Natural killer cell (primary cell): ENCODE results near the gene KCNK2. TPM values are rescaled to one million over a fixed set of nuclear protein-coding genes. Genes with fewer than 3 reads are reported as not detected.
A peak's percentile ranks its signal among the peaks of the same experiment; 100 is the strongest.

Experiments
- ATAC-seq, 3 donors: fragments of 150-1000 bp in 2 of 3; fragments of 200-7000 bp in 1 of 3; cut with Tn5 transposase; 1 replicate in 1 of 3; 2 replicates in 2 of 3; pipeline ENCODE4 v1.10.0; 2021; ENCODE audit warnings: mild to moderate bottlenecking in 2 of 3, moderate library complexity in 2 of 3
- DNase-seq, 2 donors: peaks; one replicate each; pipeline versions ENCODE4 v3.0.0 to v3.0.0-alpha.2; 2013 to 2021; ENCODE audit warnings: mixed read lengths in 1 of 2
- H3K27ac ChIP-seq: one replicate; pipeline ENCODE4 v1.5.1; 2013; ENCODE audit warnings: mild to moderate bottlenecking, low read length
- H3K27me3 ChIP-seq: one replicate; pipeline ENCODE4 v1.6.1; 2013; ENCODE audit warnings: low read length; ENCODE audit not compliant: control insufficient read depth, insufficient read depth
- H3K36me3 ChIP-seq: one replicate; pipeline ENCODE4 v1.6.1; 2013; ENCODE audit warnings: low read length; ENCODE audit not compliant: control insufficient read depth, insufficient read depth
- H3K4me1 ChIP-seq: one replicate; pipeline ENCODE4 v1.6.1; 2013; ENCODE audit warnings: low read length; ENCODE audit not compliant: control insufficient read depth, insufficient read depth
- H3K4me3 ChIP-seq: one replicate; pipeline ENCODE4 v1.5.1; 2013; ENCODE audit warnings: low read length
- H3K9me3 ChIP-seq: one replicate; pipeline ENCODE4 v1.6.1; 2013; ENCODE audit warnings: low read length; ENCODE audit not compliant: control insufficient read depth, insufficient read depth
- H3K27ac Mint-ChIP-seq, 2 donors: one replicate each; pipeline ENCODE4 v1.8.0; 2022; ENCODE audit warnings: mild to moderate bottlenecking in 2 of 2, mixed read lengths in 2 of 2, moderate library complexity in 1 of 2
- H3K27me3 Mint-ChIP-seq, 2 donors: one replicate each; pipeline ENCODE4 v1.8.0; 2022; ENCODE audit warnings: low read depth in 2 of 2, mixed read lengths in 2 of 2
- H3K36me3 Mint-ChIP-seq: one replicate; pipeline ENCODE4 v1.8.0; 2022; ENCODE audit warnings: mixed read lengths
- H3K4me1 Mint-ChIP-seq, 2 donors: one replicate each; pipeline ENCODE4 v1.8.0; 2022; ENCODE audit warnings: mixed read lengths in 2 of 2
- H3K4me3 Mint-ChIP-seq: one replicate; pipeline ENCODE4 v1.8.0; 2022; ENCODE audit warnings: mild to moderate bottlenecking, moderate library complexity, mixed read lengths
- H3K9me3 Mint-ChIP-seq, 2 donors: one replicate each; pipeline ENCODE4 v1.8.0; 2022; ENCODE audit warnings: mixed read lengths in 2 of 2
- WGBS: methylation state at CpG from one replicate; pipeline ENCODE4 v1.1.7; 2013; ENCODE audit warnings: missing lambda C conversion rate; ENCODE audit not compliant: insufficient coverage; 5-methylcytosine and 5-hydroxymethylcytosine counted together
- intact Hi-C: fragments of 100-400 bp; cut with micrococcal nuclease; formaldehyde crosslinking; loops from one replicate; pipeline ENCODE4 v1.14.2; 2022
- total RNA-seq, 4 donors: library from RNA; stranded (reverse); fragments of 120-200 nt in 1 of 4; gene quantifications; one replicate each; pipeline versions ENCODE4 v1.2.3 to v1.2.4, GENCODE V29; 2013 to 2022
- TF ChIP-seq, protein P1 (sequence below): fragments of 200-600 bp; IDR thresholded peaks from one replicate; pipeline ENCODE4 v1.8.0; 2022; ENCODE audit warnings: antibody characterized with exemption

KCNK2 gene
- total RNA-seq, 3 donors from 2014 or later (not counting 1 experiment from before 2014, with no cell fraction given), result not detected

DNA sequence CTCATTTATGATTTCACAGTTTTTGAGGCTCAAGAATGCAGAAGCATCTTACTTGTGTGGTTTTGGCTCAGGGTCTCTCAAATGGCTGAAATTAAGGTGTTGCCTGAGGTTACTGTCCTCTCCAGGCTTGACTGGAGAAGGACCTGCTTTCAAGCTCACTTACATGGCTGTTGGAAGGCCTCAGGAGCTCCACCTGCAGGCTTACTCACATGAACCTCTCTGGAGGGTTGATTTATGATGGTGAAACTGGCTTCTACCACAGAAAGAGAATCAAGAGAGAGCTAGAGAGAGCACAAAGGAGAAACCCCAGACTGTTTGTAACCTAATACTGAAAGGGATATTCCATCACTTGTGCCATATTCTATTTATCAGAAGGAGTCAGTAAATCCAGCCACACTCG, 6.2 kb upstream of the KCNK2 start:
- TF ChIP-seq, protein P1, sequence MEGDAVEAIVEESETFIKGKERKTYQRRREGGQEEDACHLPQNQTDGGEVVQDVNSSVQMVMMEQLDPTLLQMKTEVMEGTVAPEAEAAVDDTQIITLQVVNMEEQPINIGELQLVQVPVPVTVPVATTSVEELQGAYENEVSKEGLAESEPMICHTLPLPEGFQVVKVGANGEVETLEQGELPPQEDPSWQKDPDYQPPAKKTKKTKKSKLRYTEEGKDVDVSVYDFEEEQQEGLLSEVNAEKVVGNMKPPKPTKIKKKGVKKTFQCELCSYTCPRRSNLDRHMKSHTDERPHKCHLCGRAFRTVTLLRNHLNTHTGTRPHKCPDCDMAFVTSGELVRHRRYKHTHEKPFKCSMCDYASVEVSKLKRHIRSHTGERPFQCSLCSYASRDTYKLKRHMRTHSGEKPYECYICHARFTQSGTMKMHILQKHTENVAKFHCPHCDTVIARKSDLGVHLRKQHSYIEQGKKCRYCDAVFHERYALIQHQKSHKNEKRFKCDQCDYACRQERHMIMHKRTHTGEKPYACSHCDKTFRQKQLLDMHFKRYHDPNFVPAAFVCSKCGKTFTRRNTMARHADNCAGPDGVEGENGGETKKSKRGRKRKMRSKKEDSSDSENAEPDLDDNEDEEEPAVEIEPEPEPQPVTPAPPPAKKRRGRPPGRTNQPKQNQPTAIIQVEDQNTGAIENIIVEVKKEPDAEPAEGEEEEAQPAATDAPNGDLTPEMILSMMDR, result no peak
- Mint-ChIP-seq H3K4me3 (no peak overlapping the region), H3K27me3 (peaks cover 8 to 14% of the 10 kb centered on the region in 2 donors), H3K4me1 (no peaks in the 10 kb centered on the region), H3K27ac (no peak overlapping the region), H3K9me3 (peaks cover 6 to 9% of the 10 kb centered on the region in 2 donors), H3K36me3 (peaks cover 11% of the 10 kb centered on the region)
- intact Hi-C loops, result no loop called here
- no peaks in the 10 kb centered on the region for H3K36me3 ChIP-seq
- ATAC-seq (no peak), DNase-seq (peak in 1 of 2 donors; percentile 6)
- no peak overlapping the region for H3K27ac ChIP-seq
- H3K4me3 ChIP-seq, result no peak overlapping the region
- no peaks in the 10 kb centered on the region for H3K9me3 ChIP-seq
- WGBS, result 21% methylated on average over 1 of the region's 1 CpG
- no peaks in the 10 kb centered on the region for H3K4me1 ChIP-seq
- no peaks in the 10 kb centered on the region for H3K27me3 ChIP-seq

- Mint-ChIP-seq H3K36me3 (peaks cover 13% of the 10 kb centered on the region), H3K4me1 (no peaks in the 10 kb centered on the region), H3K4me3 (no peak overlapping the region), H3K27me3 (peaks cover 23% of the 10 kb centered on the region in 2 donors), H3K9me3 (peaks cover 4 to 5% of the 10 kb centered on the region in 2 donors), H3K27ac (no peak overlapping the region)
- H3K9me3 ChIP-seq, result peaks cover 5% of the 10 kb centered on the region
- no peaks in the 10 kb centered on the region for H3K36me3 ChIP-seq
- TF ChIP-seq, protein P1, result no peak
- DNase-seq (no peak), ATAC-seq (no peak)
- H3K4me3 ChIP-seq, result no peak overlapping the region
- 64% methylated on average over 1 of the region's 2 CpGs for WGBS
- intact Hi-C loops, result no loop called here
- no peak overlapping the region for H3K27ac ChIP-seq
- no peaks in the 10 kb centered on the region for H3K4me1 ChIP-seq
- H3K27me3 ChIP-seq, result peaks cover 19% of the 10 kb centered on the region
These were observed 3.1 kb upstream of the KCNK2 start for GRCh38 chr1:215079456-215079855.

- Histone ChIP-seq H3K27me3 (peaks cover 19% of the 10 kb centered on the region), H3K9me3 (peaks cover 5% of the 10 kb centered on the region), H3K27ac (no peak overlapping the region), H3K36me3 (no peaks in the 10 kb centered on the region), H3K4me1 (no peaks in the 10 kb centered on the region), H3K4me3 (no peak overlapping the region)
- Mint-ChIP-seq H3K4me3 (no peak overlapping the region), H3K36me3 (peaks cover 13% of the 10 kb centered on the region), H3K4me1 (no peaks in the 10 kb centered on the region), H3K27me3 (peaks cover 23 to 26% of the 10 kb centered on the region in 2 donors), H3K9me3 (peaks cover 6 to 7% of the 10 kb centered on the region in 2 donors), H3K27ac (no peak overlapping the region)
- 5% methylated on average over 44 of the region's 44 CpGs for WGBS
- intact Hi-C loops, result no loop called here
- ATAC-seq (no peak), DNase-seq (no peak)
- TF ChIP-seq, protein P1, result no peak
These were observed 641 bp upstream of the KCNK2 start for GRCh38 chr1:215081661-215082531.
